ENCODE data around the gene MOV10.

Gene MOV10

DNA sequence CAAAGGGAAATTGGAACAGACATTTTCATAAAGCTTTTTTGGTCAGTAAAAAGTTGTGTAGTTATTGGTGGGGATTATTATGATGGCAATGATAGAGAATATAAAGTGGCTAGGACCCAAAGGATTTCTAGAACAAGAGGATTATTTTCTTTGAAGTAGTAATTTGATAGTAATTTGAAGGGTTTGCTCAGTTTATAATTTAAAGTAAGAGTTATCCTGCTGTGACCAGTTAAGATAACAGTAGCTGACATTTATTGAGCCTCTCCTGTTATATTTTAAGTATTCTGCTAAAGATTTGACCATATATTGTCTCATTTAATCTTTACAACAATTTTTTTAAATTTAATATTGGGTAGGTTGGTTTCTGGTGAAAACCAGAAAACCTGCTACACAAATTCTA lies 40.1 kb upstream of the MOV10 start (continued):
- TF ChIP-seq, protein P1, sequence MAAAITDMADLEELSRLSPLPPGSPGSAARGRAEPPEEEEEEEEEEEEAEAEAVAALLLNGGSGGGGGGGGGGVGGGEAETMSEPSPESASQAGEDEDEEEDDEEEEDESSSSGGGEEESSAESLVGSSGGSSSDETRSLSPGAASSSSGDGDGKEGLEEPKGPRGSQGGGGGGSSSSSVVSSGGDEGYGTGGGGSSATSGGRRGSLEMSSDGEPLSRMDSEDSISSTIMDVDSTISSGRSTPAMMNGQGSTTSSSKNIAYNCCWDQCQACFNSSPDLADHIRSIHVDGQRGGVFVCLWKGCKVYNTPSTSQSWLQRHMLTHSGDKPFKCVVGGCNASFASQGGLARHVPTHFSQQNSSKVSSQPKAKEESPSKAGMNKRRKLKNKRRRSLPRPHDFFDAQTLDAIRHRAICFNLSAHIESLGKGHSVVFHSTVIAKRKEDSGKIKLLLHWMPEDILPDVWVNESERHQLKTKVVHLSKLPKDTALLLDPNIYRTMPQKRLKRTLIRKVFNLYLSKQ (tag by site-specific recombination; IDR thresholded peaks at IDR 0.05; ENCODE audit: borderline replicate concordance): no peak
- TF ChIP-seq, protein P2, sequence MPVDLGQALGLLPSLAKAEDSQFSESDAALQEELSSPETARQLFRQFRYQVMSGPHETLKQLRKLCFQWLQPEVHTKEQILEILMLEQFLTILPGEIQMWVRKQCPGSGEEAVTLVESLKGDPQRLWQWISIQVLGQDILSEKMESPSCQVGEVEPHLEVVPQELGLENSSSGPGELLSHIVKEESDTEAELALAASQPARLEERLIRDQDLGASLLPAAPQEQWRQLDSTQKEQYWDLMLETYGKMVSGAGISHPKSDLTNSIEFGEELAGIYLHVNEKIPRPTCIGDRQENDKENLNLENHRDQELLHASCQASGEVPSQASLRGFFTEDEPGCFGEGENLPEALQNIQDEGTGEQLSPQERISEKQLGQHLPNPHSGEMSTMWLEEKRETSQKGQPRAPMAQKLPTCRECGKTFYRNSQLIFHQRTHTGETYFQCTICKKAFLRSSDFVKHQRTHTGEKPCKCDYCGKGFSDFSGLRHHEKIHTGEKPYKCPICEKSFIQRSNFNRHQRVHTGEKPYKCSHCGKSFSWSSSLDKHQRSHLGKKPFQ (tag by site-specific recombination; IDR thresholded peaks at IDR 0.05): no peak
- TF ChIP-seq SP7 (tag by site-specific recombination; IDR thresholded peaks at IDR 0.05): peak; percentile 53; the same call in 1 of the 2 replicates
- TF ChIP-seq ZNF302 (tag by site-specific recombination; IDR thresholded peaks at IDR 0.05; ENCODE audit: low read depth): no peak
- TF ChIP-seq, protein P3, sequence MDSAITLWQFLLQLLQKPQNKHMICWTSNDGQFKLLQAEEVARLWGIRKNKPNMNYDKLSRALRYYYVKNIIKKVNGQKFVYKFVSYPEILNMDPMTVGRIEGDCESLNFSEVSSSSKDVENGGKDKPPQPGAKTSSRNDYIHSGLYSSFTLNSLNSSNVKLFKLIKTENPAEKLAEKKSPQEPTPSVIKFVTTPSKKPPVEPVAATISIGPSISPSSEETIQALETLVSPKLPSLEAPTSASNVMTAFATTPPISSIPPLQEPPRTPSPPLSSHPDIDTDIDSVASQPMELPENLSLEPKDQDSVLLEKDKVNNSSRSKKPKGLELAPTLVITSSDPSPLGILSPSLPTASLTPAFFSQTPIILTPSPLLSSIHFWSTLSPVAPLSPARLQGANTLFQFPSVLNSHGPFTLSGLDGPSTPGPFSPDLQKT (IDR thresholded peaks at IDR 0.05; ENCODE audit: borderline replicate concordance, low read depth, low read length): no peak
- no peak for TF ChIP-seq KLF9 (tag by site-specific recombination; IDR thresholded peaks at IDR 0.05; ENCODE audit: low read depth)
- no peak for TF ChIP-seq ZBTB48 (tag by site-specific recombination; IDR thresholded peaks at IDR 0.05)
- TF ChIP-seq, protein P4, sequence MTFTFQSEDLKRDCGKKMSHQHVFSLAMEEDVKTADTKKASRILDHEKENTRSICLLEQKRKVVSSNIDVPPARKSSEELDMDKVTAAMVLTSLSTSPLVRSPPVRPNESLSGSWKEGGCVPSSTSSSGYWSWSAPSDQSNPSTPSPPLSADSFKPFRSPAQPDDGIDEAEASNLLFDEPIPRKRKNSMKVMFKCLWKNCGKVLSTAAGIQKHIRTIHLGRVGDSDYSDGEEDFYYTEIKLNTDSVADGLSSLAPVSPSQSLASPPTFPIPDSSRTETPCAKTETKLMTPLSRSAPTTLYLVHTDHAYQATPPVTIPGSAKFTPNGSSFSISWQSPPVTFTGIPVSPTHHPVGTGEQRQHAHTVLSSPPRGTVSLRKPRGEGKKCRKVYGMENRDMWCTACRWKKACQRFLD (tag by site-specific recombination; IDR thresholded peaks at IDR 0.05): no peak
- TF ChIP-seq ZNF501 (tag by site-specific recombination; IDR thresholded peaks at IDR 0.05): no peak
- TF ChIP-seq, protein P5, sequence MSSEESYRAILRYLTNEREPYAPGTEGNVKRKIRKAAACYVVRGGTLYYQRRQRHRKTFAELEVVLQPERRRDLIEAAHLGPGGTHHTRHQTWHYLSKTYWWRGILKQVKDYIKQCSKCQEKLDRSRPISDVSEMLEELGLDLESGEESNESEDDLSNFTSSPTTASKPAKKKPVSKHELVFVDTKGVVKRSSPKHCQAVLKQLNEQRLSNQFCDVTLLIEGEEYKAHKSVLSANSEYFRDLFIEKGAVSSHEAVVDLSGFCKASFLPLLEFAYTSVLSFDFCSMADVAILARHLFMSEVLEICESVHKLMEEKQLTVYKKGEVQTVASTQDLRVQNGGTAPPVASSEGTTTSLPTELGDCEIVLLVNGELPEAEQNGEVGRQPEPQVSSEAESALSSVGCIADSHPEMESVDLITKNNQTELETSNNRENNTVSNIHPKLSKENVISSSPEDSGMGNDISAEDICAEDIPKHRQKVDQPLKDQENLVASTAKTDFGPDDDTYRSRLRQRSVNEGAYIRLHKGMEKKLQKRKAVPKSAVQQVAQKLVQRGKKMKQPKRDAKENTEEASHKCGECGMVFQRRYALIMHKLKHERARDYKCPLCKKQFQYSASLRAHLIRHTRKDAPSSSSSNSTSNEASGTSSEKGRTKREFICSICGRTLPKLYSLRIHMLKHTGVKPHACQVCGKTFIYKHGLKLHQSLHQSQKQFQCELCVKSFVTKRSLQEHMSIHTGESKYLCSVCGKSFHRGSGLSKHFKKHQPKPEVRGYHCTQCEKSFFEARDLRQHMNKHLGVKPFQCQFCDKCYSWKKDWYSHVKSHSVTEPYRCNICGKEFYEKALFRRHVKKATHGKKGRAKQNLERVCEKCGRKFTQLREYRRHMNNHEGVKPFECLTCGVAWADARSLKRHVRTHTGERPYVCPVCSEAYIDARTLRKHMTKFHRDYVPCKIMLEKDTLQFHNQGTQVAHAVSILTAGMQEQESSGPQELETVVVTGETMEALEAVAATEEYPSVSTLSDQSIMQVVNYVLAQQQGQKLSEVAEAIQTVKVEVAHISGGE (tag by site-specific recombination; conservative IDR thresholded peaks at IDR 0.05; ENCODE audit: low read depth): no peak
- TF ChIP-seq, protein P6, sequence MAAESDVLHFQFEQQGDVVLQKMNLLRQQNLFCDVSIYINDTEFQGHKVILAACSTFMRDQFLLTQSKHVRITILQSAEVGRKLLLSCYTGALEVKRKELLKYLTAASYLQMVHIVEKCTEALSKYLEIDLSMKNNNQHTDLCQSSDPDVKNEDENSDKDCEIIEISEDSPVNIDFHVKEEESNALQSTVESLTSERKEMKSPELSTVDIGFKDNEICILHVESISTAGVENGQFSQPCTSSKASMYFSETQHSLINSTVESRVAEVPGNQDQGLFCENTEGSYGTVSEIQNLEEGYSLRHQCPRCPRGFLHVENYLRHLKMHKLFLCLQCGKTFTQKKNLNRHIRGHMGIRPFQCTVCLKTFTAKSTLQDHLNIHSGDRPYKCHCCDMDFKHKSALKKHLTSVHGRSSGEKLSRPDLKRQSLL (tag by site-specific recombination; IDR thresholded peaks at IDR 0.05): no peak
- TF ChIP-seq ZNF202 (tag by site-specific recombination; IDR thresholded peaks at IDR 0.05; ENCODE audit: borderline replicate concordance): no peak
- TF ChIP-seq ZXDB (tag by site-specific recombination; IDR thresholded peaks at IDR 0.05): peak; percentile 20; the same call in 1 of the 2 replicates
- TF ChIP-seq ZNF549 (tag by site-specific recombination; IDR thresholded peaks at IDR 0.05): no peak
- TF ChIP-seq ZNF843 (tag by site-specific recombination; IDR thresholded peaks at IDR 0.05): peak; percentile 75
- TF ChIP-seq, protein P7, sequence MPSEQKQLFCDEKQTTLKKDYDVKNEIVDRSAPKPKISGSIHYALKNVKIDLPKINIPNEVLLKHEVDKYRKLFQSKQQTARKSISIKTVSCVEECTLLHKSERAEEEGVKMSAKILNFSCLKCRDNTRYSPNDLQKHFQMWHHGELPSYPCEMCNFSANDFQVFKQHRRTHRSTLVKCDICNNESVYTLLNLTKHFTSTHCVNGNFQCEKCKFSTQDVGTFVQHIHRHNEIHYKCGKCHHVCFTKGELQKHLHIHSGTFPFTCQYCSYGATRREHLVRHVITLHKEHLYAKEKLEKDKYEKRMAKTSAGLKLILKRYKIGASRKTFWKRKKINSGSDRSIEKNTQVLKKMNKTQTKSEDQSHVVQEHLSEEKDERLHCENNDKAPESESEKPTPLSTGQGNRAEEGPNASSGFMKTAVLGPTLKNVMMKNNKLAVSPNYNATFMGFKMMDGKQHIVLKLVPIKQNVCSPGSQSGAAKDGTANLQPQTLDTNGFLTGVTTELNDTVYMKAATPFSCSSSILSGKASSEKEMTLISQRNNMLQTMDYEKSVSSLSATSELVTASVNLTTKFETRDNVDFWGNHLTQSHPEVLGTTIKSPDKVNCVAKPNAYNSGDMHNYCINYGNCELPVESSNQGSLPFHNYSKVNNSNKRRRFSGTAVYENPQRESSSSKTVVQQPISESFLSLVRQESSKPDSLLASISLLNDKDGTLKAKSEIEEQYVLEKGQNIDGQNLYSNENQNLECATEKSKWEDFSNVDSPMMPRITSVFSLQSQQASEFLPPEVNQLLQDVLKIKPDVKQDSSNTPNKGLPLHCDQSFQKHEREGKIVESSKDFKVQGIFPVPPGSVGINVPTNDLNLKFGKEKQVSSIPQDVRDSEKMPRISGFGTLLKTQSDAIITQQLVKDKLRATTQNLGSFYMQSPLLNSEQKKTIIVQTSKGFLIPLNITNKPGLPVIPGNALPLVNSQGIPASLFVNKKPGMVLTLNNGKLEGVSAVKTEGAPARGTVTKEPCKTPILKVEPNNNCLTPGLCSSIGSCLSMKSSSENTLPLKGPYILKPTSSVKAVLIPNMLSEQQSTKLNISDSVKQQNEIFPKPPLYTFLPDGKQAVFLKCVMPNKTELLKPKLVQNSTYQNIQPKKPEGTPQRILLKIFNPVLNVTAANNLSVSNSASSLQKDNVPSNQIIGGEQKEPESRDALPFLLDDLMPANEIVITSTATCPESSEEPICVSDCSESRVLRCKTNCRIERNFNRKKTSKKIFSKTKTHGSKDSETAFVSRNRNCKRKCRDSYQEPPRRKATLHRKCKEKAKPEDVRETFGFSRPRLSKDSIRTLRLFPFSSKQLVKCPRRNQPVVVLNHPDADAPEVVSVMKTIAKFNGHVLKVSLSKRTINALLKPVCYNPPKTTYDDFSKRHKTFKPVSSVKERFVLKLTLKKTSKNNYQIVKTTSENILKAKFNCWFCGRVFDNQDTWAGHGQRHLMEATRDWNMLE (tag by site-specific recombination; conservative IDR thresholded peaks at IDR 0.05; ENCODE audit: low read depth): no peak
- TF ChIP-seq SCRT1 (tag by site-specific recombination; IDR thresholded peaks at IDR 0.05; ENCODE audit: borderline replicate concordance): no peak
- no peak for TF ChIP-seq KLF7 (tag by site-specific recombination; IDR thresholded peaks at IDR 0.05; ENCODE audit: borderline replicate concordance)
- no peak for TF ChIP-seq ZNF571 (tag by site-specific recombination; IDR thresholded peaks at IDR 0.05)
- peak; percentile 78 for TF ChIP-seq FEZF1 (tag by site-specific recombination; IDR thresholded peaks at IDR 0.05)
- no peak for TF ChIP-seq ZNF19 (tag by site-specific recombination; IDR thresholded peaks at IDR 0.05; ENCODE audit: low read depth)
- TF ChIP-seq, protein P8, sequence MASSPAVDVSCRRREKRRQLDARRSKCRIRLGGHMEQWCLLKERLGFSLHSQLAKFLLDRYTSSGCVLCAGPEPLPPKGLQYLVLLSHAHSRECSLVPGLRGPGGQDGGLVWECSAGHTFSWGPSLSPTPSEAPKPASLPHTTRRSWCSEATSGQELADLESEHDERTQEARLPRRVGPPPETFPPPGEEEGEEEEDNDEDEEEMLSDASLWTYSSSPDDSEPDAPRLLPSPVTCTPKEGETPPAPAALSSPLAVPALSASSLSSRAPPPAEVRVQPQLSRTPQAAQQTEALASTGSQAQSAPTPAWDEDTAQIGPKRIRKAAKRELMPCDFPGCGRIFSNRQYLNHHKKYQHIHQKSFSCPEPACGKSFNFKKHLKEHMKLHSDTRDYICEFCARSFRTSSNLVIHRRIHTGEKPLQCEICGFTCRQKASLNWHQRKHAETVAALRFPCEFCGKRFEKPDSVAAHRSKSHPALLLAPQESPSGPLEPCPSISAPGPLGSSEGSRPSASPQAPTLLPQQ (tag by site-specific recombination; IDR thresholded peaks at IDR 0.05): no peak
